HG02571 (cell line): ENCODE results near the gene OTUD1.
"Not testable (repeated sequence)": the region's sequence is repeated elsewhere in the genome, so short reads cannot be mapped to it uniquely, and the experiment has no call there.

Source experiments
- ATAC-seq: cut with Tn5 transposase; IDR thresholded peaks from one replicate; pipeline ENCODE4 v1.9.1; 2021; ENCODE audit warnings: mild to moderate bottlenecking, moderate library complexity; ENCODE audit not compliant: unreplicated experiment

The OTUD1 gene

DNA sequence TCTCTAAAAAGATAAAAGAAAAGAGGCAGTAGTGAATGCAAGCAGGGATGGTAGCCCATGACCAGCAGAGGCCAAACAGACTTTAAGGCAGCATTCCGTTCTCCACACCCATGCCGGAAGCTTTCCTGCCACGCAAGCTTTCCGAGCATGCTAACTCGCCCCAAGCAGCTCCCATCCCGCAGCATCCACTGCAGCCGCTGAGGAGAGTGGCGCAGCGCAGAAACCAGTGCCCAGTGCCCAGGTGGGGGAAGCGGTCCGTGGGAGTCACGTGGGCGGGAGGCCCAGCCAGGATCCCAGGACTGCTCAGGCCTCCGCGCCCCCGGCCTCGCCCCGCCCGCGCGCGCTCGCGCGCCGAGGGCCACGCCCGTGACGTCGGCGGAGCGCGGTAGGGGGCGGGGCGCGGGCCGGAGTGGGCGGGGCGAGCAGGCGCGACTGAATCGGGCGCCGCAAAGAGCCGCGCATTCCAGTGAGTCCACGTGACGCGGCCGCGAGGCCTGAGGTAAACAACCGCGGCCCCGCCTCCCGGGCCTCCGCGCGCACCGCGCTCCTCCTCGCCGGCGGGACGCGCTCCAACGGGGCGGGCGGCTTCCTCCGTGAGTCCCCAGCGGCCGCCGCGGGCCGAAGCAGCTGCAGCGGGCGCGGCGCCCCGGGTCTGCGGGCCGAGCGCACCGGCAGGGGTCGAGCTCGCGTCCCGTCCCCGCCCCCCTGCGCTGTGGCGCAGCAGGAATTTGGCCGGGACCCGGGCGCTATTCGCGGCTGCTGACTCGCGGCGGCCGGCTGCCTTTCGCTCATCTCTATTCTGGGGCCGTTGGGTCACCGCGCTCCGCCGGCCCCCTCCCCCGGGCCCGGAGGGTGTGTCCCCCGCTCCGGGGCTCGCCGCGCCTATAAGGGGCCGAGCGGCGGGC is at the start of gene OTUD1:
OTUD1 (plus strand) TSS at position 529 of the 905 bp plus-strand sequence. CDS start 383 bp downstream, outside the sequence.
- ATAC-seq, result peak; percentile 82

- not testable (repeated sequence) for ATAC-seq
Observed at GRCh38 chr10:23390408-23390807, 48.5 kb upstream of the OTUD1 start.

GRCh38 chr10:23390809-23391208 is 48.1 kb upstream of the OTUD1 start:
- no peak for ATAC-seq

DNA sequence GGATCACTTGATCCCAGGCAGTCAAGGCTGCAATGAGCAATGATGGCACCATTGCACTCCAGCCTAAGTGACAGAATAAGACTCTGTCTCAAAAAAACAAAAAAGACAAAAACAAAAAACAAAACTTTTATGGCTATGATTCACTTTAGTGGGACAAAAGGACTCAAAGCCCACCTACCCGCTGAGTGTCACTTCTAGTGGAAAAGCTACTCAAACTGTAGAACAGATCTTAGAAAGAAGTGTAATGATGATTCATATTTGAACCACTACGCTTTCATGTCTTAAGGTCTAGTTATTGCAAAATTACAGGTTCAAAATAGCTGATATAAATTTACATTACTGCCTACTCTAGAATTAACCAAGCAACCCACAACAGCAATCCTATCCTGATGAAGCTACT is 47.1 kb upstream of the OTUD1 start:
- no peak for ATAC-seq

GRCh38 chr10:23395017-23395416 is 43.9 kb upstream of the OTUD1 start:
- no peak for ATAC-seq

DNA sequence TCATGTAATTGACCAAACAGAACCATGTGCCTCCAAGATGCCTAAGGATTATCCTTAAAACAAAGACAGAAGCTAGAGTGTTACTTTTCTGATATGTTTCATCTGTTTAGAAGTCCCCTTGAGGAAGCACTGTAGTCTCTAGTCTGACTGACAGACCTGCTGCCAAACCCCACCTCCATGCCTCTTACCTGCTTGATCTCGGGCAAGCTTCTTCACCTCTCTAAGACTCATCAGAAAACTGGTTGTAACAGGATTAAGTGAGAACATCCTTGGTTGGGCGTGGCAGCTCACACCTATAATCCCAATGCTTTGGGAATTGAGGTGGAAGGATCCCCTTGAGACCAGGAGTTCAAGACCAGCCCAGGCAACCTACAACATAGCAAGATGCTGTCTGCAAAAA is 42.2 kb upstream of the OTUD1 start:
- ATAC-seq, result no peak

DNA sequence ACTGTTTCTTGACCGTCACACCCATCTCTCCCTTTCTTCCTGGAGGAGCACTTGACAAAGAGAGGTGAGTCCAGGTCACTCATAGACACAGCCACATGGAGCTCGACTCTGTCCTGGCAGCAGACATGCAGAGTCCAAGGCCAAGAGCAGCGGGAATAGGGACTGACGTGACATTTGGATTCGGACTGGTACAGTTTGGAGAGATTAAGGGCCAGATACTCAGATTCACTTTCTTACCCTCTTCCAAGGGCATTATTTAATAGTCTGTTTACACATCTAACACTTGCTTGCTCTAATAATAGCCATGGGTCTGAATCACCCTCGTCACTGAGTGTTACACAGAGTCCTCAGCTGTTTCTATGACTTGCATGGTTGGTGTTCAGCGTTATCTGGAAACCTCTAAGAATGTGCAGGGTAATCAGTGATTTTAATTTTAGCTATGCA is 39.2 kb upstream of the OTUD1 start:
- ATAC-seq, result no peak

- no peak for ATAC-seq
Observed at GRCh38 chr10:23402856-23403255, 36.0 kb upstream of the OTUD1 start.

GRCh38 chr10:23403278-23403677 is 35.6 kb upstream of the OTUD1 start:
- ATAC-seq, result no peak

DNA sequence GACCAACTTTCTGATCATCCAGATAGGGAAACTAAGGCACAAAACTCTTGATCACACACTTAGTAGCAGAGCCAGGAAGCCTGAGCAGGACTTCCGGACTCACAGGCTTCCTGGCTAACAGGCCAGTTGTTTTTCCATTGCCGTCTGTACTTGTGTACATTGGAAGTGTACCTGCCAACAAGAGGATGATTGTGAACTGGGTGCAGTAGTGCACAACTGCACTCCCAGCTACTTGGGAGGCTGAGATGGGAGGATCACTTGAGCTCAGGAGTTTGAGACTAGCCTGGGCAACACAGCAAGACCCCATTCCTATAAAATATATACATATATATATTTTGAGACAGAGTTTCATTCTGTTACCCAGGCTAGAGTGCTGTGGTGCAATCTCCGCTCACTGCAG is 35.2 kb upstream of the OTUD1 start:
- ATAC-seq, result no peak

DNA sequence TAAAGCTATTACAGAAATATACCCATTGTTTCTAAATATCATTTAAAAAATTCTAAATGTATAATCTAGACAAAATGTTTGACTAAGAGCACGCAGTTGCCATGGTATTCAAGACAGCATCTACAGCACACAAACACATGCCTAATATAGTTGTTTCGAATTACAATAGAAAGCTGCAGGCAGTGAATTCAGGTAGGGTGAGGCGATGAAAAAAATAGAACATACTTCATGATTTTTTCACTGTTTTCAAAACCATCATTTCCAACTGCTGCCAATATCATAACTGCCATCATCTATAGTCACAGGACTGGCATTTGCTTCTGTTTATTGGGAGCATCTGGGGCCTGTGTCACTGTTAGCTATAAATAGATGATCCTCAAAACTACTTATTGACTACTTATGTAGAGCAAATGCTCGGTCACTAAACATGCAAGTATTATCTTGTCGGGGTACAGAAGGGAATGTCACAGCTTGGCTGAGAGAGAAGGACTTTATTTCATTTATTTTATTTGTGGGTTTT is 34.4 kb upstream of the OTUD1 start:
- no peak for ATAC-seq

GRCh38 chr10:23405540-23405939 is 33.3 kb upstream of the OTUD1 start:
- no peak for ATAC-seq

DNA sequence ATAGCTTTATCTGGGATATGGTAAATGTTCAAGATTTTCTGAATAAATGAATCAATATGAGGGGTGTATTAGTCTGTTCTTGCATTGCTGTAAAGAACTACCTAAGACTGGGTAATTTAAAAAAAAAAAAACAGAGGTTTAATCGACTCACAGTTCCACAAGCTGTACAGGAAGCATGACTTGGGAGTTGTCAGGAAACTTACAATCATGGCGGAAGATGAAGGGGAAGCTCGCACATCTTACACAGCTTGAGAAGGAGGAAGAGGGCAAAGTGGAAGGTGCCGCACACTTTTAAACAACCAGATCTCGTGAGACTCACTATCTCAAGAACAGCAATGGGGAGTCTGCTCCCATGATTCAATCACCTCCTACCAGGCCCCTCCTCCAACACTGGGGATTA is 32.5 kb upstream of the OTUD1 start:
- no peak for ATAC-seq

DNA sequence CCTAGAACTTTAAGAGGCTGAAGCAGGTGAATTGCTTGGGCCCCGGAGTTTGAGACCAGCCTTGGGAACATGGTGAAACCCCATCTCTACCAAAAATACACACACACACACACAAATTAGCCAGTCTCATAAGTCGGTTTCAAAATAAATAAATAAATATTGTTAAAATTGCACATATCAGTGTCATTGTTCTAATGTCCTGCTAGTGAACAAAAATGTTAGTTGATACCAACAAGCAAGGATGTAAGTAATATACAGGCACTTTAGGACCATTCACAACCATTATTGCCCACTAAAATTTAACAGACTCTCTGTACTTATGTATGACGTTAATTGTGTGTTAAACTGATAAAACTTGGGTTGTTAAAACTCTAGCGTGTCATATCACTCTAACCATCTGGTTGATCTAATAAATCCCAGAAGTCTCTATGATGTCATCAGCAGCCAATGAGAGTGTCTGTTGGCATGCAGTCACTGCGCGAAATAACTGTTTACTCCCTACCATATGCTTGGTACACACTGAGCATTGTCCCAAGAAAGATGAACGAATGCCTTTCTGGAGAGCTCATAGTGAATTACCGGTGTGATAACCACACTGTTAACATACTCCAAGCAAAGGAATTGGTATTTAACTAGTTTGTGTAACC is 30.4 kb upstream of the OTUD1 start:
- no peak for ATAC-seq

GRCh38 chr10:23412223-23412622 is 26.7 kb upstream of the OTUD1 start:
- ATAC-seq, result no peak

GRCh38 chr10:23413629-23414089 is 25.2 kb upstream of the OTUD1 start:
- ATAC-seq, result peak; percentile 83

GRCh38 chr10:23414658-23415057 is 24.2 kb upstream of the OTUD1 start:
- ATAC-seq, result no peak

DNA sequence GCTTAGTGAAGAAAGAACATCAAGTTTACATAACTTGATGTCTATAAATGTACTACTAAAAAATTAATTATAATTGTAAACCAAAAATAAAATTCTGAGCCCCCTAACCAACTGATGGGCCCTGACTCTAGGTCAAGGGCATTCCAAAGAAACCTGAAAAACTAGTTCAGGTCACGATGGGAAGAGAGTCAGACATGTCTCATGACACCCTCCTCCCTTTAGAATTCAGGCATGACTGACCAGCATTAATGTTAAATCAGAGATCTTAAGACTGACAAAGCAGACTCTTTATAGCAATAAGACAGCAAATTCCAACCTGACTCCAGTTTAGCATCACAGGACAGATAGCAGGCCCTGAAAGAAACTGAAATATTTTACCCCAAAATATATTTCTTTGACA is 21.6 kb upstream of the OTUD1 start:
- ATAC-seq, result no peak

- no peak for ATAC-seq
Observed at GRCh38 chr10:23418051-23418681, 20.7 kb upstream of the OTUD1 start.

DNA sequence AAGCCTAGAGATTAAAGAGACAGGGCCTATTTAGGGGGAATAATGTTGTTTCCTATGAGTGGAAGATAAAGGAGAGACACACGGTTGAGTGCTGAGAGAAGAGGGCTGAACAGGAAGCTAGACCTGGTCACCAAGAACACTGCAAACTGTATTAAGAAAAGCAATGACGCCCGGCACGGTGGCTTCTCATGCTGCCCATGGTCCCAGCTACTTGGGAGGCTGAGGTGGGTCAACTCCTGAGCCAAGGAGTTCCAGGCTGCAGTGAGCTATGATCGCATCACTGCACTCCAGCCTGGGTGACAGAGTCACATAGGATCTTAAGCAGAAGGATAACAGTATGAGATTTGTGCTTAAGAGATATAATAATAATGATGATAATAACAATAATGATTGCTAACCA is 19.7 kb upstream of the OTUD1 start:
- no peak for ATAC-seq

DNA sequence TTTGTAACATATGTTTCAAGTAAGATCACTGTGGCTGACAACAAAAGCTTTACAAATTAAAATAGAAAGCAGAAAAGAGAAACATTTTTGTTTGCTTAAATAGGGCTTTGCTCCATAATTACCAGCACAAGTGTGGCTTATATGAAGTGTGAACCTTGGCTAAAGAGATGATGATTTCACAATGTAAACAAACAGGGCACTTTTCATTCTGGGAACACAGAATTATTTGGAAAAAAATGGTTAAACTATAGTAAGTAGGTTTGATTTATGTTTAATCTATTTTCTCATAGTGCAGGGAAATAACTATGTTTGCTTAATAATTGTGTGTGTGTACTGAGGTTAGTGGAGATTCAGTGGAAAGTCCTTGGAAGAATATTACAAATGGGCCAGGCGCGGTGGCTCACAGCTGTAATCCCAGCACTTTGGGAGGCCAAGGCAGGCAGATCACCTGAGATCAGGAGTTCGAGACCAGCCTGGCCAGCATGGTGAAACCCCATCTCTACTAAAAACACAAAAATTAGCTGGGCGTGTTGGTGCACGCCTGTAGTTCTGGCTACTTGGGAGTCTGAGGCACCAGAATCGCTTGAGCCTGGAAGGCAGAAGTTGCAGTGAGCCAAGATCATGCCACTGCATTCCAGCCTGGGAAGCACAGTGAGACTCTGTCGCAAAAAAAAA is 19.1 kb upstream of the OTUD1 start:
- ATAC-seq, result no peak
